Measurements from ENCODE around the gene PRPF31.

PRPF31 gene

DNA sequence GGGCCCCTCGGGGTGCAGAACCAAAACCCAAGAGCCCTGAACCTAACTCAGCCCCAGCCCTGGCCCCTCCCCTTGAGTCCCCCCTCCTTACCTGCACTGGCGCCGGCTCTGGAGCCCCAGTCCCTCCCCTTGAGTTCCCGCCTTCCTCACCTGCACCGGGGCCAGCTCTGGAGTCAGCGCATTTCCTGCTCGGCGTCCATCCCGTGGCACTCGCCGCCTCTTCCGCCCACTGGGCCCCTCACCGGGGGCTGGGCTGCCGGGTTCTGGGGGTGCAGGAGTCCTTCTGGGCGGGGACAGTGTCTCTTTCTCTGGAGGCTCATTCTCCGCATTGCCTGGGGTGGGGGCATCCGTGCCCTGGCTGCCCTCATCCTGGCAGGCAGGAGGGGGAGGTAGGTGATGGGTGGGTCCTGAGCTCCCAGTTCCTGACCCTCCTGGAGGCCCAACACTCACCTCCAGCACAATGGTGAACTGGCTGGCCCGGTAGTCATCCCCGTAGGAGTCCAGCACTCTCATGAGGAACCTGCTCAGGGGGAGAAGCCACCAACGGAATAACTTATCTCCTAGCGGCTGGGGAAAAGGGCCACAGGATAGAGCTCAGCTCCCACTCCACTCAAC, 7.6 kb upstream of the PRPF31 start:
- DNase-seq (ENCODE audit: low read depth) = no peak

DNA sequence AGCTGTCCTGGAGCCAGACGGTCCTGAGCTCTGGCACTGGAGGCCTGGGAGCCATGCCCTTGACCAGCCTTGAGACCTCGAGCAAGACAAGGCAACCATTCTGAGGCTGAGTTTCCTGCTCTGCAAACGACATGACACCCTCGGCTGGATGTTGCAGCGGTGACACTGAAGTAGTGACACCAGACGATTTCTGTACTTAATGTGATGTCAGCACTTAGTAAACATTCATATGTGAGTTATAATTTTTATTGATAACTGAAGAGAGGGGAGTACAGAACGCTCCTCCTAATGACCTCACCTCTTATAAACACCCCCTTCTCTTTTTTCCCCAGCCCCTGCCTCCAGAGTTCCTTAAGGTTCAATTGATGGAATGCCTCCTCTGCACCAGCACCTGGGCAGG, 7.1 kb upstream of the PRPF31 start:
- no peak for DNase-seq (ENCODE audit: low read depth)

DNA sequence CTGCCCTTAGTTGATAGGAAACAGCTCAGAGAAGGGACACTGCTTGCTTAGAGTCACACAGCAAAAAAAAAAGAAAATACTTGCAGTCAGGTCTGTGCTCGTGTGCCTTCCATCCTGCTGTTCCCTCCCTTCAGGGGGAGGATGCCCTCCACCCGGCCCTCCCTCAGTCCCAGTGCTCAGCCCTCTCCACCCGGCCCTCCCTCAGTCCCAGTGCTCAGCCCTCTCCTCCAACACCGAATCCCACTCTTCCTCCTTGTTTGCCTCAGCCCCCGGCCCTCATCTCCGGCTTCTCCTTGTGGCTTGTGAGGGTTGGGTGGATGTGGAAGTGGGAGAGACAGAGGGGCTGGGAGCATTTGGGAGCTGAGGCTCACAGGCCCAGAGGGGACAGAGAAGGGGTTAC, 5.9 kb upstream of the PRPF31 start:
- no peak for DNase-seq (ENCODE audit: low read depth)

DNA sequence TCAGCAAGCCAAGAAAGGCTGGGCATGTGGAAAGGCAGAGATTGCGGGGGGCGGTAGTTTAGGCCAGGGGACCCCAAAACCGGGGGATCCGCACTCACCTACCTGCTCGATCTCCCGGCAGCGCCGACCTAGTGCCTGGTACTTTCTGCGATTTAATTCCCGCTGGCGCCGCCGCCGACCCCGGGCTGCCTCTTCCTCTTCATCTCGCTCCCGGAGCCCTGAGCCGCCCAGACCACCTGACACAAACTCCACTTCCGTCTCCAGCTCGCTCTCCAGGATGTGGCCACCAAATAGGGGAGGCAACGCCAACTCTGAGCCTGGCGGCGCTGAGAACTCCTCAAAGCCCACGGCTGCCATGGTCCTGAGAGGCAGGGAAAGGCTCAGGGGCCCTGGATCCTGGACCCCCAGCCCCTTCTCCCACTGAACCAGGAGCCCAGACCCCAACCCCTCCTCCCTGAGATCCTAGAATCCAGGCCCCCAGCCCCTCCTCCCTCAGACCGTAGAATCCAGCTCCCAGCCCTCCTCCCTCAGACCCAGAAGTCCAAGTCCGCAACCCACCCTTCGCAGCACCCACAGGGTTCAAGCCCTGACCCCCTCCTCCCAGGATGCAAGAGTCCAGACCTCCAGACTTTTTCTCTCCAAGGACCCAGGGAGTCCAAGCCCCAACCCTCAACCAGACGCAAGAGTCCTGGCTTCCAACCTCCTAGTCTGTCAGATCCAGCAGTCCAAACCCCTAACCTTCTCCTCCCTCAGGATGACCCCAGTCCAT, 1.0 kb upstream of the PRPF31 start:
- no peak for DNase-seq (ENCODE audit: low read depth)

DNA sequence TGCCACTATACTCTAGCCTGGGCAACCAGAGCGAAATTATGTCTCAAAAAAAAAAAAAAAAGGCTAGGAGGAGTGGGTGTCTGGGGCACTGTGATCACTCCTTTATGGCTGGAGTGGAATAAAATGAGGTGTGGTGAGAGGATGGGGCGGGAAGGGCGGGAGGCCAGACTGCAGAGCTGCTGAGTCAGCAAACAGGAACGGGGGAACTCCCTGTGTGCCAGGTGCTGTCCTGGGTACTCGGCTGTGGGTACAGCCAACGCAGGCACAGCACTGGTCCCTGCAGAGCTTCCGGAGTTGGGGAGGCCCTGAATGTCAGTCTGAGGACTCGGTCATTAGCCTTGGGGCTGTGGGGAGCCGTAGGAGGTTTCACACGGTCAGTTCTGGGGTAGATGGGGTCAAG, 5.7 kb downstream of the PRPF31 start:
- no peak for DNase-seq (ENCODE audit: low read depth)

DNA sequence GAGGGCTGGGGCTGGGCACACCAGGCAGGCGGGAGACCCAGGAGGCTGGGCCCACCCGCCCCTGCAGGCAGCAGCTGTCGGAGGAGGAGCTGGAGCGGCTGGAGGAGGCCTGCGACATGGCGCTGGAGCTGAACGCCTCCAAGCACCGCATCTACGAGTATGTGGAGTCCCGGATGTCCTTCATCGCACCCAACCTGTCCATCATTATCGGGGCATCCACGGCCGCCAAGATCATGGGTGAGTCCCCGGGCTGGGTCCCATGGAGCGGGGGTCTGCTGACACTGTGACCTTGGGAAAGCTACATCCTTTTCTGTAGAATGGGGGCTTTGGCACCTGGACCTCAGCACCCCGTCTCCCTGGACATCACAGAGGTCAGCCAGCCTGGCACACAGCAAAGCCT, 8.1 kb downstream of the PRPF31 start:
- DNase-seq (ENCODE audit: low read depth) = no peak

DNA sequence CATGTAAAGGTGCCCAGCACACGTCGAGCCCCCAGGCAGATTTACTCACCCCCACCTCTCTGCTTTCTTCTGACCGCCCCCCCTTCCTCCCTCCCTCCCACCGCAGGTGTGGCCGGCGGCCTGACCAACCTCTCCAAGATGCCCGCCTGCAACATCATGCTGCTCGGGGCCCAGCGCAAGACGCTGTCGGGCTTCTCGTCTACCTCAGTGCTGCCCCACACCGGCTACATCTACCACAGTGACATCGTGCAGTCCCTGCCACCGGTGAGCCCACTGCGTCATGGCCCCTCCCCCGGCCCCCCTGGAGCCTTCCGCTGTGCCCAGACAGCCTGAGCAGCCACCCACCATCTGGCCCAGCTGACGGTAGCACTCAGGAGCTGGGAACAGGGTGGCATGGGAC, 8.8 kb downstream of the PRPF31 start:
- DNase-seq (ENCODE audit: low read depth) = no peak

DNA sequence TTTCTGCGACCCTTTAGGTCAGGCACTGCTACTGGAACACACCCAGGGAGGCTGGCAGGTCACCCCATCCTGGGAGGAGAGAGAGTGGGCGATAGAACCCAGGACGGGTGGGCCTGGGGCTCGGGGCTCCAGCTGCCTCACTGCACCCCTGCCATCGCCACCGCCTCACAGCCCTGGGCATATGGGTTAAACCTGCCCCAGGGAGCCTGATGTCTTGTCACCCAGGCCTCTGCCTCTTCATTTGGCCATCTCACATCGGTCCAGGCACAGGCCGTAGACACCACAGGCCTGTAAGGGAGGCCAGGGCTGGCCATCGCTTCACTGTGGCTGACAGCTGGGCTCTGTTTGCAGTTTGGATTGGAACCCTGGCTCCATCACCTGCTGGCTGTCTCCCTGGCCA, 10.2 kb downstream of the PRPF31 start:
- no peak for DNase-seq (ENCODE audit: low read depth)

DNA sequence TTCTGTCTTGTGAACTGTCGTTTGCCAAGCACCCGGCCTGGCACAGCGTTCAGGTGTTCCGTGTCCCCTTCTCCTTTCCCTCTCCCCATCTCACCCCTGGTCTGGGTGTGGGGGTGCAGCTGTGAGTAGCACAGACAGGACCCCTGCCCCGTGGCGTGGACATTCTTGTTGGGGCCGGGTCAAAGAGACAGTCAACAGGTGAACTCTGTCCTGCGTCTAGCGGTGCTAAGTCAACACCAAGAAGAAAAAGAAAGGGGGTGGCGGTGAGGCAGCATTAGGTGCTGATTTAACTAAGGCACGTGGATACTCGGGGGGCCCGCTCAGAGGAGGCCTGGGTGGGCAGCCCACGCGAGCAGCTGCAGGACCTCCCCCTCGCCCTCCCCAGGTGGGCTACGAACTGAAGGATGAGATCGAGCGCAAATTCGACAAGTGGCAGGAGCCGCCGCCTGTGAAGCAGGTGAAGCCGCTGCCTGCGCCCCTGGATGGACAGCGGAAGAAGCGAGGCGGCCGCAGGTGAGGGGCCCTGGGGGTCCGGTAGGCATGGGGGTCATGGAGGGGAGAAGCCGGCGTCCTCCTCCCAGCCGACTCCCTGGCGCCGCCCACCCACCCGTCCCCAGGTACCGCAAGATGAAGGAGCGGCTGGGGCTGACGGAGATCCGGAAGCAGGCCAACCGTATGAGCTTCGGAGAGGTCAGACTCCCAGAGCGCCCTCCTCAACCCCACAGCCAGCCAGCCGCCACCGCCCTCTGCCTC, 12.3 kb downstream of the PRPF31 start:
- DNase-seq (ENCODE audit: low read depth) = no peak

DNA sequence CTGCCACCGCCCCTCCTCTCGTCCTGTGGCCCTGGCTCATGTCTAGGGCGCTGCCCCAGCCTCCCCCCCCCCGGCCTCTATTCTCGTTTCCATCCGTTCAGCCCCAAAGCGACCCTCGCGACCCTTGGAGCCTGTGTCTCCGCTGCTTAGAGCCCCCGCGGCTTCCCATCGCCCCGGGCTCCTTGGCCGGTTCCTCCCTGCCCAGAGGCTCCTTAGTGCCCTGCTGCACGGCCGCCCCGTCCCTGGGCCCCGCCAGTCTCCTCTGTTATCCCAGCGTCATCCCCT, 12.8 kb downstream of the PRPF31 start:
- DNase-seq (ENCODE audit: low read depth) = no peak

DNA sequence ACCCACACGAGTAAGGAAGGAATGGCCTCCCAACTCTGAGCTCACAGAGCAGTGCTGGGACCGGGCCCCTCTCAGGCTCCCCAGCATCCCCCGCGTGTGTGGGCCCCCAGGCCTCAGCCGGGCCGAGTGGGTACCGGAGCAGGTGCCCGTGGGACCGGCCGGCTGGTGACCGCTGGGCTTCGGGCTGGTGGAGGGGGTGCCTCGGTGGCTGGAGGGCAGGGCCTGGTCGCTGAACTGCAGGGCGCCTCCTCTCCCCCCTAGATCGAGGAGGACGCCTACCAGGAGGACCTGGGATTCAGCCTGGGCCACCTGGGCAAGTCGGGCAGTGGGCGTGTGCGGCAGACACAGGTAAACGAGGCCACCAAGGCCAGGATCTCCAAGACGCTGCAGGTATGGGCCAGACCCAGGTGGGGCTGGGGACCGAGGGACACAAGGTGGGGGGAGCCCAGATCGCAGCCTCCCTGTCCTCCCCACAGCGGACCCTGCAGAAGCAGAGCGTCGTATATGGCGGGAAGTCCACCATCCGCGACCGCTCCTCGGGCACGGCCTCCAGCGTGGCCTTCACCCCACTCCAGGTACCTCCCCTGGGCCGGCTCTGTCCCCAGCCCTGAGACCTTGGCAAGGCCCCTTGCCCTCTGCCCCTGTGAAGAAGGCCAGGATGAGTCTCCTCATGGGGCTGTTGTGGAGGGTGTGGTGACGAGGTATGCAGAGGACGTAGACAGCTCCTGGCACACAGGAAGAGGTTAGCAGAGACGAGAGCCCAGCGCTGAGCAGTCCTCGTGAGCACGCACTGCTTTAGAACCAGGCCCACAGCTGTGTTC, 13.5 kb downstream of the PRPF31 start:
- DNase-seq (ENCODE audit: low read depth) = no peak

DNA sequence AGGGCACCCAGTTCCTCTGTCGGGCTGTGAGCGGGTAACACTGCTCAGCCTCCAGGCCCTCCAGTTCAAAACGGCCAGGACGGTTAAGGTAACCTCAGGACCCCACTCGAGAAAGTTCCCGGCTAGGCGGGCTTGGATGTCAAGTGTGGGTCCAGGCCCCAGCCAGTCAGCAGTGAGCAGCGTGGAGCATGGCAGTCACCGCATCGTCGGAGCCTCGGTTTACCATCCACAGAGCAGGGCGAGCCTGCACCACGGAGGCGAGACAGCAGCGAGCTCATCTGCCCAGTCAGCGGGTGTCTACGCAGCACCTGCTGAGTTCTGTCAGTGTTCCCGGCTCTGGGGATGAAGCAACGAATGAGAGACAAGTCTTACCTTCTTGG, 14.1 kb downstream of the PRPF31 start:
- DNase-seq (ENCODE audit: low read depth) = no peak

DNA sequence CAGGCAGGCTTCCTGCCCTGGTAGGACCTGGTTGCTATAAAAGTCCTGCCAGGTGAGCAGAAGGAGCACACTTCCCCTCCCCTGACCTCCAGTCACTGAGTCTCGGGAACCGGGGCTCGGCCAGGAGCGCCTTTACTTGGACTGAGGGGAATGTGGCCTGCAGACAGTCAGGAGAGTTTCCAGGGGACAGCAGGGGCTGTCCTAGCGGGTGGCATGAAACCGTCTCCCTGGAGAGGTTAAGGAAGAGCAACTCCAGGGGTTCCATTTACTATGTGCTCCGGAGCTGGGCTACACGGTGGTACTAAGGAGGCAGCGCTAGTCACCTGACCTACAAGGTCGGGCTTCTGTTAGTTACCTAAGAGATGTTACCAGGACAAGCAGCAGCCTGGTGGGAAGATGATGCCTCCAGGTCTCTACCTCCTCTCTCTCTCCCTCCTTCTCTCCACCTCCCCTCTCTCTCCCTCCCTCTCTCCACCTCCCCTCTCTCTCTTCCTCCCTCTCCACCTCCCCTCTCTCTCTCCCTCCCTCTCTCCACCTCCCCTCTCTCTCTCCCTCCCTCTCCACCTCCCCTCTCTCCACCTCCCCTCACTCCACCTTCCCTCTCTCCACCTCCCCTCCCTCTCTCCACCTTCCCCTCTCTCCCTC, 17.9 kb downstream of the PRPF31 start:
- no peak for DNase-seq (ENCODE audit: low read depth)

DNA sequence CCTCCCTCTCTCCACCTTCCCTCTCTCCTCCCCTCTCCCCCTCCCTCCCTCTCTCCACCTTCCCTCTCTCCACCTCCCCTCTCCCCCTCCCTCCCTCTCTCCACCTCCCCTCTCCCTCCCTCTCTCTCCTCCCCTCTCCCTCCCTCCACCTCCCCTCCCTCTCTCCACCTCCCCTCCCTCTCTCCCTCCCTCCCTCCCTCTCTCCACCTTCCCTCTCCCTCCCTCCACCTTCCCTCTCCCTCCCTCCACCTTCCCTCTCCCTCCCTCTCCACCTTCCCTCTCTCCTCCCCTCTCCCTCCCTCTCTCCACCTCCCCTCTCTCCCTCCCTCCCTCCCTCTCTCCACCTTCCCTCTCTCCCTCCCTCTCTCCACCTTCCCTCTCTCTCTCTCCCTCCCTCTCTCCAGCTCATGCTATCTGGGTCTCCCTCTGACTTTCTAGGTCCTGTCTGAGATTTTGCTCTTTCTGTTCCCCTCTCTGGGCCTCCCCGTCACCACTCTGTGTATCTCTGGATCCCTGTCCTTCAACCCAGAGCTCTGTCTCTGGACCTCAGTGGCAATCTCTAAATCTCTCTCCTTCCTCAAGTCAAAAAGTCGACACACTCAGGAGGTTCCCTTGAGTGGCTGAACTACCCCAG, 18.5 kb downstream of the PRPF31 start:
- no peak for DNase-seq (ENCODE audit: low read depth)

DNA sequence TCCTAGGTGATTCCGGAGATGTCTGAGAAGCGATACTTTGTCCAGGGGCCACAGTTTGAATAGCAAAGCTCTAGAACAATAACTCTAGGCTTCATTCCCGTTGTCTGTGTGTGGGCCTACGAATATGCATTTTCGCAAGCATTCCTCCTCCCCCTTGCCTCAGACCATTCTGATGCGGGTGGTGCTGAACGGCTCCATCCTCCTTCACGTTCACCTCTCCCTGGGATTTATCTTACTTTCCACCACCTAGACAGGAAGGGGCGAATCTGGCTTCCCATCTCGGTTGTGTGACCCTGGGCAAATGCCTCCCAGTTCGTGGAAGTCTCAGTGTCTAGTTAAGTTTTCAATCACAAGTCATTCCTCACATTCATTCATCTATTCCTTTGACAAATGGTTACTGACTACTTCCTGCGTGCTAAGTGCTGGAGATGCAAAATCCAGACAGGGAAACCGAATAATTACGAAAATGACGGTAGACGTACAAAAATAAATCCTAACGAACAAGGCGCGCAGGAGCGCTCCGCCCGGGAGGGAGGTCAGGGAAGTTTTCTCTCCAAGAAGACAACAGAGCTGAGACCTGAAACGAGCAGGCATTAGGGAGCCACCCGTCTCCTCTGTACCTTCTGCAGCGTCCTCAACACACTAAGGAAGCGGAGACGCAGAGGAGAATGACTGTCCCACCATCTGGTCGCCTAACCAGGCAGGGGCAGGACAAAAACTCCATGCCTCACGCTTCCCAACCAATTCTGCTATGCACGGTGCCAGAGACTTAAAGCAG, 20.7 kb downstream of the PRPF31 start:
- DNase-seq (ENCODE audit: low read depth) = no peak

DNA sequence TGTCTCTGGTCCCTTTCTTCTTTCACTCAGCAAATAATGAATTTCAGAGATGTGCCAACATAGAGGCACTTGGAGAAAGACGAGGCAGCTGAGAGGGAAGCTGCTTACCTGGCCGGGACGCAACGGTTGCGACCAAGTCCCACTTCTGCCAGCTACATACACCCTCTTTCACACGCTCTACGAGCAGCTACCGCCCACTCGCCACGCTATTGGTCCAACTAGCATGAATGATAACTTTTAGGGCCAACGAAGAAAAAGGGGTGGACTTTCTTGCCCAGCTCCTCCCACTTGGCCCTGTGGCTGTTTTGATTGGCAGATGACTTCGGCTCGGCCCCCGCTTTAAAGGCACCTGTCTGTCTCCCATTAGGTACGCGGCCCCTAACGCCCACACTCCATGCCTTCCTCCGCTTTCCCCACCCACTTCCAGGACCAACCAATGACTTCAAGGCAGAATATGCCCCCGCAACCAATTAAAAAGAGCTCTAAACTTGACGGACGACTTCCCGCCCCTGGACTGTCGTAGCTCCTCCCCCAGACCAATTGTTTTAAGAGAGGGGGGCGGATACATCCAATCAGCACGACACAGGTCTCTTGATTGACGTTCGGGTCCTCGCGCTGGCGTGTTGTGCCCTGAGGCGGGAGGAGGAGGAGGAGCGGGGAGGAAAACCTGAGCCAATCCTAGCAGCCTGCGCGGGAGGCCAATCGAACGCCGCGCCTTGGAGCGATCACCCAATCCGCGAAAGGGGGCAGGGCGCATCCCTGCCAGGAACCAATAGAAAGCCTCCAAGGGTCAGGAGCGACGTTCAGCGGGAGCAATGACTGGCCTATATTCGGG, 21.5 kb downstream of the PRPF31 start:
- peak; percentile 97 for DNase-seq (ENCODE audit: low read depth)

DNA sequence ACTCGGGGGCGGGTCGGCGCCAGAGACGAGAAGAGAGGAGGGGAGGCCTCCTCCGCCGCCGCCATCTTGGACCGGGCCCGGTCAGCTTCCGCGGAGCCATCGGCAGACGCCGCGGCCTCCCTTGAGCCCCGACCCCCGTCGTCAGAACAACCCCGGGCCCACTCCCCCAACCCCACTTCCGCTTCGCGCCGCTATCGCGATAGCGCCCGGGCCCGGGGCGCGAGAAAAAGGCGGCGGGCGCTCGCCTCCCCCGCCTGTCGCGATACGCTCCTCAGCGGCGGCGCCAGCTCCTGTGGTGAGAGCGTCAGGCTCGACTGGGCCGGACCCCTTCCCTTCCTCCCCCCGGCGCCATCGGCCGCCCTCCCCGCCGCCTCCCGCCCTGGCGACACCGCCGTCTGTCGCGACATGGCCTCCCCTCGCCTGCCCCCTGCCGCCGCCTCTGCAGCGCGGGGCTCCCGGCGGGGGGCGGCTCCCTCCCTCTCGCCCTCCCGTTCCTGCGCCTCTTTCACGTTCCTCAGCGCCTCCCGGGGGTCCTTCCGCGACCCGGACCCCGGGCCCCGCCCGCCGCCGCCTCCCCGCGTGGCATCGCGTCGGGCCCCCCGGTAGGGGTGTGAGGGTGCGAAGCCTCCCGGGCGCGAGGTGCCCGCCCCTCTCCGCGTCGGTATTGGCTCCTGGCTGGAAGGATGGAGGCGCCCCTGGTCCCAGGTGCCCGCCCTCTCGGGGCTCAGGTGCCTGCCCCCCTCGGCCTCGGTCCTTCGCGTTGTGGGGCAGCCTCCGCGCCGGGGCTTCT, 22.3 kb downstream of the PRPF31 start, which contains the start of gene CNOT3:
CNOT3 (plus strand) TSS at position 64 of the 790 bp plus-strand sequence. CDS start 5,217 bp downstream, outside the sequence.
- no peak for DNase-seq (ENCODE audit: low read depth)

DNA sequence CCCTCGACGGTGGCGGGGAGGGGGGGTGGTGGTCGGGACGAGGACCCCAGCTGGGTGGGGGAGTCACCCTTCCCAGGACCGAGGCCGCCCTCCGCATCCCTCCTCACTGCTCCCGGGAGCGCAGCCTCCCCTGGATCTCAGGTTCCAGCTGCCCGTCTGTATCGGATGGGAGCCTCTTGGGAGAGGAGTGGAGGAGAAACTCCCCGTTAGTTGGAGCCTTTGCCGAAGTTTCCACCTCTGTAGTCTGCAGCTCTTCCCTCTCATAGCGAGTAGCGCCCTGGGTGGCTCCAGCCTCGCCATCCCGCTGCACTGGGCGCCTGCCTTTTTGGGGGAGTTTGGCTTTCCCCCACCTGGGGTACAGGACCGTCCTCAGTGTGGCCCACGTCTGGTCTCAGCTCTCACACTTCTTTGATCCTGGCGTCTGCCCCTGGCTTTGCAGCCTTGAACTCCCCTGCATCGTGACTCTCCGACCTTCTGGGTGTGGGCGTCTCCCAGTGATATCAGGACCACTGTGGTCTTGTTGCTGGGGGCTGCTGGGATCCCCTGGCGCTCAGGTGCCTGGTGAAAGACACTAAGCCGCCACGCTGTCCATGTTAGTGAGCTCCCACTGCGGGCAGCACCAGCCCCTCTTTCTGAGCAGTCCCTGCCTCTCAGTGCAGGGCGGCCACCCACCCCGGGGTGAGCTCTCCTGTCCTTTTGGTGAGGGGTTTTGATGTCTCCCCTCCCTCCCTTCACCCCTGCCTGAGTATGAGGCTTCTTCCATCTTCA, 23.1 kb downstream of the PRPF31 start:
- no peak for DNase-seq (ENCODE audit: low read depth)

Measured in activated T-cell treated with anti-CD3 and anti-CD28 coated beads for 1 hour (primary cell).